ENCODE results near the gene POU5F1. TPM values are rescaled to one million over a fixed set of nuclear protein-coding genes. Genes with fewer than 3 reads are reported as not detected.
A peak's percentile ranks its signal among the peaks of the same experiment; 100 is the strongest.
"Not testable (repeated sequence)": the region's sequence is repeated elsewhere in the genome, so short reads cannot be mapped to it uniquely, and the experiment has no call there.

The POU5F1 gene
- total and polyA plus RNA-seq, 4 donors, result 0.22 to 1.2 (median 0.84) TPM

DNA sequence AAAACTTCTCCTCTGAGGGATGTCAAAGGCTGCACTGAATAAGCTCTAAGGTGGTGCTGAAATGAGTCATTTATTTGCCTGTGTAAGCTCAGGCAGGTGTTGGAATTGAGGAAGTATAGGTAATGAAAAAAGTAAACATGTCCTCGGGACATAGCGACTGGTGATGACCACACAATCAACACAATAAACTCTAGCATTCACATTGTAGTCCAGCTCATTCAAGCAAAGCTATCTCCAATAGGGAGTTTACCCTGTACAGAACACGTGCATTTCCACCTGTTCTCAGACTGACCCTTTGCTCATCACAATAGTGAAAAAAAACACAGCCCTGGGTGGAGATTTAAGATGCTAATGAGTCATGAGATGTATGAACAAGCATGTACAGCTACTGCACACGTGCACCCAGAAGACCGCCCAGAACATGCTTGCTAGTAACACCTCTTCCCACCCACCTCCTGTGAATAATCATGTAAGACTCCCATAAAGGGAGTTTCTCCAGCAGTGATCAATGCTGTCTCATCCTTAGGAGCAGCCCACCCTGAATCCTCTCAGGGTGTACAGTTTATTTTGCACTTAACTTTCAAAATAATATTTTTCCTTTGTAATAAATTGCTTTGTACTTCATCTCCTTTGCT is 33.0 kb upstream of the POU5F1 start:
- no peaks in the 10 kb centered on the region for H3K36me3 ChIP-seq (ENCODE audit: control insufficient read depth, insufficient read depth, low read length)
- no peak overlapping the region for H3K4me3 ChIP-seq (ENCODE audit: low read depth, low read length)
- WGBS (ENCODE audit: insufficient coverage), result 100% methylated on average over 1 of the region's 5 CpGs
- no peaks in the 10 kb centered on the region for H3K27me3 ChIP-seq (ENCODE audit: control insufficient read depth, insufficient read depth, low read length)
- no peak overlapping the region for H3K27ac ChIP-seq (ENCODE audit: low read depth, low read length)
- no peaks in the 10 kb centered on the region for H3K9me3 ChIP-seq (ENCODE audit: control insufficient read depth, insufficient read depth, low read length)
- peaks cover under 1% of the 10 kb centered on the region for H3K4me1 ChIP-seq (ENCODE audit: control insufficient read depth, insufficient read depth, low read length)
- no peak for DNase-seq (ENCODE audit: low read depth in 4 of 6, low spot score in 6 of 6)

- Histone ChIP-seq H3K27ac (ENCODE audit: low read depth, low read length) (no peak overlapping the region), H3K27me3 (ENCODE audit: control insufficient read depth, insufficient read depth, low read length) (no peaks in the 10 kb centered on the region), H3K4me3 (ENCODE audit: low read depth, low read length) (no peak overlapping the region), H3K9me3 (ENCODE audit: control insufficient read depth, insufficient read depth, low read length) (no peaks in the 10 kb centered on the region), H3K4me1 (ENCODE audit: control insufficient read depth, insufficient read depth, low read length) (peaks cover 6% of the 10 kb centered on the region), H3K36me3 (ENCODE audit: control insufficient read depth, insufficient read depth, low read length) (no peaks in the 10 kb centered on the region)
- WGBS (ENCODE audit: insufficient coverage), result 53% methylated on average over 7 of the region's 11 CpGs
- DNase-seq (ENCODE audit: low read depth in 4 of 6, low spot score in 6 of 6), result no peak
These were observed 32.0 kb upstream of the POU5F1 start for GRCh38 chr6:31202259-31203166.

- not testable (repeated sequence) for DNase-seq (ENCODE audit: low read depth in 4 of 6, low spot score in 6 of 6); H3K9me3 ChIP-seq (ENCODE audit: control insufficient read depth, insufficient read depth, low read length); H3K36me3 ChIP-seq (ENCODE audit: control insufficient read depth, insufficient read depth, low read length); H3K27me3 ChIP-seq (ENCODE audit: control insufficient read depth, insufficient read depth, low read length); H3K4me3 ChIP-seq (ENCODE audit: low read depth, low read length); H3K27ac ChIP-seq (ENCODE audit: low read depth, low read length)
- H3K4me1 ChIP-seq (ENCODE audit: control insufficient read depth, insufficient read depth, low read length), result peaks cover 14% of the 10 kb centered on the region
- WGBS (ENCODE audit: insufficient coverage), result no CpG with 5 or more reads among the region's 4 CpGs
These were observed 28.6 kb upstream of the POU5F1 start for GRCh38 chr6:31199105-31199452.

DNA sequence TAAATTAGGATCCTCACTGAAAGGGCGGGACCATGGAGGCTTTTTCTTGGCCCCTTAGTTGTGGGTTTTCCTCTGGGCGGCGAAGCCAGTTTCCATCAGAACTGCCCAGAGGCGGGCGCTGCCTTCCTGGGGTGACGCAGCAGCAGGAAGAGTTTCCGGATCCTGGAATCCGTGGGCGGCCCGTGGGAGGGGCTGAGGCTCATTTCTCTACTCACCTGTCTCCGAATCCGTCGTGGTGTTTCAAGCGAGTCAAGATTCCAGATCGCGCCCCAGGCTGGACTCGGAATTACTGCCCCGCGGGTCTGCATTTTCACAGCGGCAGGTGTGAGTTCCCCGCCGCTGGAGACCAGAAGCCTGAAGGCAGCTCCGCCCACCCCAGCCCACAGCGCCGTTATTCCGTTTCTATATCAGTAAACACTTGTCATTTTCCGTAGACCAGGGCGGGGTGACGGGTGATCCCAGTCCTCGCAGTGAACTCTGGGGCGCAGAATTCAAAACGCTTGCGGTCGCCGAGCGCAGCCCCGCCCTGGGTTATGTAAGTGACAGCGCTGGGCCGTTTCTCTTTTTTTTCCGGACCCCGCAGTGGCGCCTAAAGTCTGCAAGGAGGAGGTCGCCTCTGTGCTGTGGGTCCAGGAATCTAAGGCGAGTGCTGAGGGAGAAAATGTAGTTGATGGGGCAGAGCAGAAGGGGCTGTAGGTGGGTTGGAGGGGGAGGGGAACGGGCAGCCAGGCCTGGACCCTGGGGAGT is 27.2 kb upstream of the POU5F1 start:
- no peaks in the 10 kb centered on the region for H3K36me3 ChIP-seq (ENCODE audit: control insufficient read depth, insufficient read depth, low read length)
- H3K4me1 ChIP-seq (ENCODE audit: control insufficient read depth, insufficient read depth, low read length), result peaks cover 14% of the 10 kb centered on the region
- no peaks in the 10 kb centered on the region for H3K27me3 ChIP-seq (ENCODE audit: control insufficient read depth, insufficient read depth, low read length)
- peak overlapping the region; percentile 88 for H3K27ac ChIP-seq (ENCODE audit: low read depth, low read length)
- DNase-seq (ENCODE audit: low read depth in 4 of 6, low spot score in 6 of 6), result peak in 5 of 6 donors; percentile 45 to 94 (median 70)
- under 1% methylated on average over 42 of the region's 45 CpGs for WGBS (ENCODE audit: insufficient coverage)
- H3K4me3 ChIP-seq (ENCODE audit: low read depth, low read length), result peak overlapping the region; percentile 82
- H3K9me3 ChIP-seq (ENCODE audit: control insufficient read depth, insufficient read depth, low read length), result no peaks in the 10 kb centered on the region

GRCh38 chr6:31196251-31197022 is 26.0 kb upstream of the POU5F1 start:
- H3K9me3 ChIP-seq (ENCODE audit: control insufficient read depth, insufficient read depth, low read length); H3K36me3 ChIP-seq (ENCODE audit: control insufficient read depth, insufficient read depth, low read length); H3K27me3 ChIP-seq (ENCODE audit: control insufficient read depth, insufficient read depth, low read length); DNase-seq (ENCODE audit: low read depth in 4 of 6, low spot score in 6 of 6): not testable (repeated sequence)
- Histone ChIP-seq H3K4me1 (ENCODE audit: control insufficient read depth, insufficient read depth, low read length) (peaks cover 14% of the 10 kb centered on the region), H3K27ac (ENCODE audit: low read depth, low read length) (peak overlapping the region; percentile 88), H3K4me3 (ENCODE audit: low read depth, low read length) (peak overlapping the region; percentile 82)
- WGBS (ENCODE audit: insufficient coverage), result 66% methylated on average over 9 of the region's 25 CpGs

- H3K27ac ChIP-seq (ENCODE audit: low read depth, low read length); H3K36me3 ChIP-seq (ENCODE audit: control insufficient read depth, insufficient read depth, low read length); DNase-seq (ENCODE audit: low read depth in 4 of 6, low spot score in 6 of 6); H3K4me3 ChIP-seq (ENCODE audit: low read depth, low read length); H3K9me3 ChIP-seq (ENCODE audit: control insufficient read depth, insufficient read depth, low read length); H3K27me3 ChIP-seq (ENCODE audit: control insufficient read depth, insufficient read depth, low read length): not testable (repeated sequence)
- peaks cover 14% of the 10 kb centered on the region for H3K4me1 ChIP-seq (ENCODE audit: control insufficient read depth, insufficient read depth, low read length)
- 94% methylated on average over 25 of the region's 41 CpGs for WGBS (ENCODE audit: insufficient coverage)
These were observed 25.0 kb upstream of the POU5F1 start for GRCh38 chr6:31195308-31195979.

DNA sequence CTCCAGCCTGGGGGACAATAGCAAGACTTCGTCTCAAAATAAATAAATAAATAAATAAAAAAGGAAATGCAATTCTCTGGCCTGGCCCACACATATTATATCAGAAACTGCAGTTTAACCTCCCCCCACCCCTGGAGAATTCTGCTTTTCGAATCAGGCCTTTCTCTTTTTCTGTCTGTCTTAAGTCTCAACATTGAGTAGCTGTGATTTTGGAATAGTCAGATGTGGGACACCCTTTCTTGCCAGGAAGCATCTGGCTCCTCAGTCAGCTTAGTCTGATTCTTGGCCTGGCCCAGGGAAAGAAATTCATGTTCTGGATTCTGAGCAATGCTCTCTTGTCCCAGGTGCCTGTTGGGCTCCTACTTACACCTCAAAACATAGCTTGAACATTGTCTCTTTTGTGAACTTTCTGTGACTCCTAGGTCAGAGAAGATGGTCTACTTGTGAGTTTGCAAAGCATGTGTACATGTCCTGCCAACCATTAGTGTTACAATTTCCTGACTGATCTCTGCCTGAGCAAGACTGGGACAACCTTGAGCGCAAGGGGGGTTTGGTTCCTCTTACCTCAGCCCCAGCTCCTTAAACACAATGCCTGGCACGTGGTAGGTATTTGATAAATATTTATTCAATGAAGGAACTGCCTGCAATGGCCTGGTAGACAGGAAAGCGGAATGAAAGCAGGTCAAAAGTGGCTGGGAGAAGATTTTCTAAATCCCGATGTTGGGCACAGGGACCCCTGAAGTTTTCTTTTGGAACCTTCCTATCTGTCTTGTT is 23.8 kb upstream of the POU5F1 start:
- 100% methylated on average over 2 of the region's 6 CpGs for WGBS (ENCODE audit: insufficient coverage)
- peaks cover 14% of the 10 kb centered on the region for H3K4me1 ChIP-seq (ENCODE audit: control insufficient read depth, insufficient read depth, low read length)
- H3K27me3 ChIP-seq (ENCODE audit: control insufficient read depth, insufficient read depth, low read length), result no peaks in the 10 kb centered on the region
- no peak for DNase-seq (ENCODE audit: low read depth in 4 of 6, low spot score in 6 of 6)
- H3K4me3 ChIP-seq (ENCODE audit: low read depth, low read length), result no peak overlapping the region
- no peak overlapping the region for H3K27ac ChIP-seq (ENCODE audit: low read depth, low read length)
- no peaks in the 10 kb centered on the region for H3K36me3 ChIP-seq (ENCODE audit: control insufficient read depth, insufficient read depth, low read length)
- H3K9me3 ChIP-seq (ENCODE audit: control insufficient read depth, insufficient read depth, low read length), result no peaks in the 10 kb centered on the region

- H3K9me3 ChIP-seq (ENCODE audit: control insufficient read depth, insufficient read depth, low read length), result no peaks in the 10 kb centered on the region
- no peaks in the 10 kb centered on the region for H3K36me3 ChIP-seq (ENCODE audit: control insufficient read depth, insufficient read depth, low read length)
- peaks cover 10% of the 10 kb centered on the region for H3K4me1 ChIP-seq (ENCODE audit: control insufficient read depth, insufficient read depth, low read length)
- no peaks in the 10 kb centered on the region for H3K27me3 ChIP-seq (ENCODE audit: control insufficient read depth, insufficient read depth, low read length)
- WGBS (ENCODE audit: insufficient coverage), result 57% methylated on average over 4 of the region's 8 CpGs
- H3K4me3 ChIP-seq (ENCODE audit: low read depth, low read length), result no peak overlapping the region
- no peak for DNase-seq (ENCODE audit: low read depth in 4 of 6, low spot score in 6 of 6)
- H3K27ac ChIP-seq (ENCODE audit: low read depth, low read length), result no peak overlapping the region
These were observed 22.7 kb upstream of the POU5F1 start for GRCh38 chr6:31193206-31193605.
